ENCODE results near the gene RFFL. TPM values are rescaled to one million over a fixed set of nuclear protein-coding genes. Genes with fewer than 3 reads are reported as not detected.

Gene RFFL
- total and polyA plus RNA-seq, 9 of the 15 experiments (the other 6 are each of a cell fraction or from before 2014, with no cell fraction given) = 3.4 to 18.1 (median 12.8) TPM

- no peak for ATAC-seq
- POLR2A ChIA-PET = interaction anchor here (0.9 to 1.1 kb wide), 3 partner anchors 8 to 18 kb away, joined by 3 to 4 read pairs (median 3); no protein-coding TSS in a partner anchor
- peaks cover 19% of the 10 kb centered on the region; the same call in 2 of the 3 replicates for H3K36me3 ChIP-seq (ENCODE audit: control insufficient read depth, insufficient read depth, low read length)
- BruUV-seq (replicated peaks) = no TSS peak
- intact Hi-C loops (cut with micrococcal nuclease) = no loop called here
- no peak overlapping the region for H3K4me3 ChIP-seq
- H3K27me3 ChIP-seq (ENCODE audit: control insufficient read depth in 2 of 2, insufficient read depth in 2 of 2, low read length in 2 of 2) = no peaks in the 10 kb centered on the region
- H3K9me1 ChIP-seq (ENCODE audit: control insufficient read depth, insufficient read depth, low read length) = no peaks in the 10 kb centered on the region
- H3K79me2 ChIP-seq (ENCODE audit: control insufficient read depth, insufficient read depth, low read length) = no peaks in the 10 kb centered on the region
- no peak for DNase-seq (ENCODE audit: extremely low read depth in 1 of 4, low spot score in 3 of 4)
- WGBS (ENCODE audit: insufficient coverage, low coverage, missing lambda C conversion rate) = 57% methylated on average over 8 of the region's 8 CpGs
- H3K4me1 ChIP-seq (replicated peaks in 1 of 2; ENCODE audit: control insufficient read depth in 2 of 2, insufficient read depth in 2 of 2, low read length in 2 of 2) = no peaks in the 10 kb centered on the region
- no peak overlapping the region for H3K4me2 ChIP-seq (ENCODE audit: insufficient read depth, low read length)
- no peak overlapping the region for H3K27ac ChIP-seq (ENCODE audit: extremely low read depth, low read depth, low read length)
- H2AFZ ChIP-seq (ENCODE audit: low read depth, low read length) = no peak overlapping the region
- H3K9me3 ChIP-seq (replicated peaks; ENCODE audit: control insufficient read depth, insufficient read depth, low read depth, low read length) = no peaks in the 10 kb centered on the region
- TF ChIP-seq SP2 (IDR thresholded peaks at IDR 0.05; ENCODE audit: extremely low read depth, low read depth, low read length, poor library complexity, severe bottlenecking) (no peak), ZNF79 (CRISPR knock-in tag; IDR thresholded peaks at IDR 0.05; ENCODE audit: low read depth) (no peak), ZNF347 (CRISPR knock-in tag; IDR thresholded peaks at IDR 0.05; ENCODE audit: low read depth) (no peak), ZKSCAN1 (IDR thresholded peaks at IDR 0.05; ENCODE audit: low read depth, low read length) (no peak)
- CTCF ChIA-PET (ENCODE audit: low intra/inter-chr PET ratio) = no interaction called here
- no peak for FAIRE-seq
- H3K9ac ChIP-seq (ENCODE audit: insufficient read depth in 1 of 2, low read depth in 2 of 2, low read length in 2 of 2) = no peak overlapping the region
- H4K20me1 ChIP-seq (replicated peaks; ENCODE audit: control insufficient read depth, insufficient read depth, low read length) = no peaks in the 10 kb centered on the region
- in situ Hi-C loops (cut with MboI) = no loop called here
These were observed 40.9 kb downstream of the RFFL start for GRCh38 chr17:35022536-35023063.

Data from K562 (cell line).